A549 treated with Hydrocortisone at 1 μM for 4 hours (cell line): ENCODE data around the gene HAUS3. TPM values are rescaled to one million over a fixed set of nuclear protein-coding genes. Genes with fewer than 3 reads are reported as not detected.

Source experiments
- total RNA-seq: library from RNA; stranded (reverse); fragments of 200-300 nt; extraction: Qiagen RNA extraction; gene quantifications from 5 replicates; pipeline ENCODE4 v1.2.3, GENCODE V29; 2022

Gene HAUS3, protein sequence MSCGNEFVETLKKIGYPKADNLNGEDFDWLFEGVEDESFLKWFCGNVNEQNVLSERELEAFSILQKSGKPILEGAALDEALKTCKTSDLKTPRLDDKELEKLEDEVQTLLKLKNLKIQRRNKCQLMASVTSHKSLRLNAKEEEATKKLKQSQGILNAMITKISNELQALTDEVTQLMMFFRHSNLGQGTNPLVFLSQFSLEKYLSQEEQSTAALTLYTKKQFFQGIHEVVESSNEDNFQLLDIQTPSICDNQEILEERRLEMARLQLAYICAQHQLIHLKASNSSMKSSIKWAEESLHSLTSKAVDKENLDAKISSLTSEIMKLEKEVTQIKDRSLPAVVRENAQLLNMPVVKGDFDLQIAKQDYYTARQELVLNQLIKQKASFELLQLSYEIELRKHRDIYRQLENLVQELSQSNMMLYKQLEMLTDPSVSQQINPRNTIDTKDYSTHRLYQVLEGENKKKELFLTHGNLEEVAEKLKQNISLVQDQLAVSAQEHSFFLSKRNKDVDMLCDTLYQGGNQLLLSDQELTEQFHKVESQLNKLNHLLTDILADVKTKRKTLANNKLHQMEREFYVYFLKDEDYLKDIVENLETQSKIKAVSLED
- total RNA-seq, result 6.6 to 8.9 TPM (median 7.5 TPM) in 5 replicates

DNA sequence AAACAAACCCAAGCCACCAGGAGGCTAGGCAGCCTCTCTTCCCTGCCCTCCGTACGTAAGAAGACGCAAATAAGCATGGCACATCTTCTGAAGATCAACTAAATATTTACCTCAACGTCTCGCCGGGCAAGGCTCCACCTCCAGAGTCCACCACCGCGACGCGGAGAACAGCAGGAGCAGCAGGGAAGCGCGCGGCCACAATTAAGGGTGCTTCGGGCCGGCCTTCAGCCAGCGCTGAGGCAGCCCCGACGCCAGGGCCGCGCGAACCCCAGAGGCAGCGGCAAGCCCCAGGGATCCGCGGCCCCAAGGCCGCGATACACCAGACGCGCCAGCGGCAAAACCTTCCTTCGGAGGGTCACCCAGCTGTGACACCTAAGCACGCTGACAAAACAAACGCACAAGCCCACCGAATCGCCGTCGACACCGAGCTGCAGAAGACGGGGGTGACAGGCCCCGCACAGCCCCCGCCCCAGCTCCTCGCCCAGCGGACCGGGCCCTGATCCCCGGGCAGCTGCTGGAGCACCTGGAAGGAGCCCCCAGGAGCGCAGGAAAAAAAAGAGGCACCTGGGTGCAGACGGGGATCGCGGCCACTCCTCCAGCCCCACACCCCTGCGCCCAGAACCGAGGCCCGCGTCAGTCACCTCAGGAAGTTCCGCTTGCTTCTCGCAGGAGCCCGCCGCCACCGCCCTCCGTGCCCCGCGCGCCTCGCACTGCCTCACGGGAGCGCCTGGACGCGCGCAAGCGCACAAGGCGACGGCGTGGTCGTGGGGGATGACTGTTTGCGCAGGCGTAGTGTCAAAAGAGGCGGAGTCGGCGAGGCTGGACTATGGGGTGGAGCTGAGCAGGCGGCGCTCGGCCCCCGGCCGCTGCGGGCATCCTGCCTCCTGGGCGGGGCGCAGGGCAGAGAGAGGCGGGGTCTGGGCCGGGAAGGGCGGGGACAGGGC lies at the start of gene HAUS3, which contains the start of gene POLN:
Gene HAUS3, minus strand, starts transcription at position 712 of the 944 bp plus-strand sequence. CDS start 1,175 bp downstream, outside the sequence.
Gene POLN, minus strand, starts transcription at position 712 of the 944 bp plus-strand sequence. CDS start 12,890 bp downstream, outside the sequence.

DNA sequence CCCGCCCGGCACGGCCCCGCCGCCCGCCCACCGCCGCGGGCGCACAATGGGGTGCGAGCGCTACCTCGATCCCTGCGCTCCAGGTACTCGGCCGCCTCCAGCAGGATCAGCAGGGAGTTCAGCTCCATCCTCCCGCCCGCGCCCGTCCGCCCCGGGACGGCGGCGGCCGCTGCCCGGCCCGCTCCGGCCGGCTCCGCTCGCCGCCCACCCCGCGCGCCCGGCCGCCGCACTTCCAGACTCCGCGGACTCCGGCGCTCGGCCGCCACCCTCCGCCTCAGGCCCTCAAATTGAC lies 19.9 kb upstream of the HAUS3 start, which contains the start of gene MXD4:
Gene MXD4, minus strand, starts transcription at position 257 of the 292 bp plus-strand sequence. Its CDS starts 129 bp downstream, at position 128.

Other genes with a start within 250 kb of the HAUS3 start
- gene NELFA, start 233.1 kb downstream of the HAUS3 start, total RNA-seq, result 21.1 to 23.5 TPM (median 22.8 TPM) in 5 replicates
- gene NAT8L, start 182.8 kb downstream of the HAUS3 start, total RNA-seq, result 12.2 to 13.6 TPM (median 12.9 TPM) in 5 replicates
- gene POLN, start within 50 bp of the HAUS3 start, total RNA-seq, result 0.45 to 0.91 TPM (median 0.77 TPM) in 5 replicates
- 15.1 to 21.9 TPM (median 20.3 TPM) in 5 replicates for gene MXD4, start 20.0 kb upstream of the HAUS3 start, total RNA-seq
- 2.4 to 3.2 TPM (median 2.9 TPM) in 5 replicates for gene ZFYVE28, start 176.5 kb upstream of the HAUS3 start, total RNA-seq
- 0.12 to 0.24 TPM (median 0.18 TPM) in 3 of 5 replicates, not detected in the others for gene CFAP99, start 176.8 kb upstream of the HAUS3 start, total RNA-seq
- gene RNF4, start 227.0 kb upstream of the HAUS3 start, total RNA-seq, result 61.4 to 87.4 TPM (median 62.7 TPM) in 5 replicates